SK-N-SH (cell line): Measurements from ENCODE around the gene CNBD2.

Source experiments
- EZH2phosphoT487 ChIP-seq: fragments of 200-600 bp; sonication (generic); IDR thresholded peaks from 2 replicates; pipeline ENCODE4 v1.6.1; 2017; ENCODE audit warnings: low read depth, mixed run types, mild to moderate bottlenecking, antibody characterized with exemption, moderate library complexity, borderline replicate concordance
- FOXM1 ChIP-seq: IDR thresholded peaks from 2 replicates; pipeline ENCODE4 v1.4.0; 2012; ENCODE audit warnings: low read depth, mild to moderate bottlenecking
- JUND ChIP-seq: IDR thresholded peaks from 2 replicates; pipeline ENCODE4 v1.4.0; 2012
- MXI1 ChIP-seq: IDR thresholded peaks from 2 replicates; pipeline ENCODE4 v1.6.1; 2012; ENCODE audit warnings: mild to moderate bottlenecking, low read depth, low read length, improper control_type of control experiment
- POLR2AphosphoS5 ChIP-seq: IDR thresholded peaks from 2 replicates; pipeline ENCODE4 v1.6.1; 2012; ENCODE audit warnings: low read depth, low read length
- RCOR1 ChIP-seq: fragments of 150-350 bp; IDR thresholded peaks from 2 replicates; pipeline ENCODE4 v1.6.1; 2017; ENCODE audit warnings: antibody characterized with exemption, low read length
- SMC3 ChIP-seq: IDR thresholded peaks from 2 replicates; pipeline ENCODE4 v1.6.1; 2012; ENCODE audit warnings: low read depth, low read length, improper control_type of control experiment
- TF ChIP-seq, protein P1 (sequence below): fragments of 200-600 bp; sonication (generic); IDR thresholded peaks from 2 replicates; pipeline ENCODE4 v1.6.1; 2017; ENCODE audit warnings: antibody characterized with exemption, mild to moderate bottlenecking, moderate library complexity
- TF ChIP-seq, protein P2 (sequence below): IDR thresholded peaks from 2 replicates; pipeline ENCODE4 v1.6.1; 2012; ENCODE audit warnings: mild to moderate bottlenecking, low read depth, low read length, moderate library complexity

DNA sequence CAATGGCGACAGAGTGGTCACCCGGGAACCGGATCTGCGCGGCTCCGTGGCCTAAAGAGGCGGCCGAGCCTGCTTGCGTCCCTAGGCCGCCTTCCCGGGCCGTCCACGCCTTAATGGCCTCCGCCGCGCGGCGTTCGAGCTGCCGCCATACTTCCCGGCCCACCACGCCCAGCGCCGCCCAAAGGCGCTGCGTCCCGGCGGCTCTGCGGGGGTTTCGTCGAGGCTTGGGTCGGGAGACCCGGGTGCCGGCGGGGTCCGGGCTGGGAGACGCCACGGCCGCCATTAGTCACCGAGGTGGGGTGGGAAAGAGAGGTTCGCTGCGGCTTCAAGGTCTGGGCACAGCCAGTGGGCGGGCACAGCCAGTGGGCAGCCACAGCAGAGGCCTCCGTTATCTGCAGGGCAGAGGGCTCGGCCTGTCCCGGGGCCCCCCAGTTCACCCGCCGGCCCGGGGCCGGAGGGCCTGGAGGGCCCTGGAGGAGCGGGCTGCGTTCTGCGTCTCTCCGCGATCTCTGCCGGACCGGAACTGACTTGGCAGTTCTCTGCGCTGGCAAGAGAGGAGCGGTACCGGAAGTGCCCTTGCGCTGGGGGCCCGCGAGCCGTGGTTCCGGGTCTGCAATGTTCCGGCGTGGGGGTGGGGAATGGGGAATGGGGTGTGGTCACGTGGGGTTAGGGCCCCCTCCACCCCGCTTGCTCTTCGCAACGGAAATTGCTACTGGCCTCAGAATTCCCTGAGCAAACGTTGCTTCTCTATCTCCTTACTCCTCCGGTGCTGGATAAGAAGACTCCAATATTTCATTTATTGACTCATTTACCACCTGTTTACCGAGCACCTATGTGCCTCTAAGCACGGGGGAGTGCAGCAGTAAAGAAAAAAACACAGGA, 82.3 kb downstream of the CNBD2 start:
- peak; percentile 99 for TF ChIP-seq POLR2AphosphoS5
- TF ChIP-seq, protein P1, sequence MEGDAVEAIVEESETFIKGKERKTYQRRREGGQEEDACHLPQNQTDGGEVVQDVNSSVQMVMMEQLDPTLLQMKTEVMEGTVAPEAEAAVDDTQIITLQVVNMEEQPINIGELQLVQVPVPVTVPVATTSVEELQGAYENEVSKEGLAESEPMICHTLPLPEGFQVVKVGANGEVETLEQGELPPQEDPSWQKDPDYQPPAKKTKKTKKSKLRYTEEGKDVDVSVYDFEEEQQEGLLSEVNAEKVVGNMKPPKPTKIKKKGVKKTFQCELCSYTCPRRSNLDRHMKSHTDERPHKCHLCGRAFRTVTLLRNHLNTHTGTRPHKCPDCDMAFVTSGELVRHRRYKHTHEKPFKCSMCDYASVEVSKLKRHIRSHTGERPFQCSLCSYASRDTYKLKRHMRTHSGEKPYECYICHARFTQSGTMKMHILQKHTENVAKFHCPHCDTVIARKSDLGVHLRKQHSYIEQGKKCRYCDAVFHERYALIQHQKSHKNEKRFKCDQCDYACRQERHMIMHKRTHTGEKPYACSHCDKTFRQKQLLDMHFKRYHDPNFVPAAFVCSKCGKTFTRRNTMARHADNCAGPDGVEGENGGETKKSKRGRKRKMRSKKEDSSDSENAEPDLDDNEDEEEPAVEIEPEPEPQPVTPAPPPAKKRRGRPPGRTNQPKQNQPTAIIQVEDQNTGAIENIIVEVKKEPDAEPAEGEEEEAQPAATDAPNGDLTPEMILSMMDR, result no peak
- TF ChIP-seq MXI1, result peak; percentile 28; the same call in 1 of the 2 replicates
- peak; percentile 60; the same call in 1 of the 2 replicates for TF ChIP-seq RCOR1
- TF ChIP-seq EZH2phosphoT487, result no peak
- TF ChIP-seq SMC3, result no peak
- no peak; the same call in 1 of the 2 replicates for TF ChIP-seq JUND
- TF ChIP-seq, protein P2, sequence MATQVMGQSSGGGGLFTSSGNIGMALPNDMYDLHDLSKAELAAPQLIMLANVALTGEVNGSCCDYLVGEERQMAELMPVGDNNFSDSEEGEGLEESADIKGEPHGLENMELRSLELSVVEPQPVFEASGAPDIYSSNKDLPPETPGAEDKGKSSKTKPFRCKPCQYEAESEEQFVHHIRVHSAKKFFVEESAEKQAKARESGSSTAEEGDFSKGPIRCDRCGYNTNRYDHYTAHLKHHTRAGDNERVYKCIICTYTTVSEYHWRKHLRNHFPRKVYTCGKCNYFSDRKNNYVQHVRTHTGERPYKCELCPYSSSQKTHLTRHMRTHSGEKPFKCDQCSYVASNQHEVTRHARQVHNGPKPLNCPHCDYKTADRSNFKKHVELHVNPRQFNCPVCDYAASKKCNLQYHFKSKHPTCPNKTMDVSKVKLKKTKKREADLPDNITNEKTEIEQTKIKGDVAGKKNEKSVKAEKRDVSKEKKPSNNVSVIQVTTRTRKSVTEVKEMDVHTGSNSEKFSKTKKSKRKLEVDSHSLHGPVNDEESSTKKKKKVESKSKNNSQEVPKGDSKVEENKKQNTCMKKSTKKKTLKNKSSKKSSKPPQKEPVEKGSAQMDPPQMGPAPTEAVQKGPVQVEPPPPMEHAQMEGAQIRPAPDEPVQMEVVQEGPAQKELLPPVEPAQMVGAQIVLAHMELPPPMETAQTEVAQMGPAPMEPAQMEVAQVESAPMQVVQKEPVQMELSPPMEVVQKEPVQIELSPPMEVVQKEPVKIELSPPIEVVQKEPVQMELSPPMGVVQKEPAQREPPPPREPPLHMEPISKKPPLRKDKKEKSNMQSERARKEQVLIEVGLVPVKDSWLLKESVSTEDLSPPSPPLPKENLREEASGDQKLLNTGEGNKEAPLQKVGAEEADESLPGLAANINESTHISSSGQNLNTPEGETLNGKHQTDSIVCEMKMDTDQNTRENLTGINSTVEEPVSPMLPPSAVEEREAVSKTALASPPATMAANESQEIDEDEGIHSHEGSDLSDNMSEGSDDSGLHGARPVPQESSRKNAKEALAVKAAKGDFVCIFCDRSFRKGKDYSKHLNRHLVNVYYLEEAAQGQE, result peak; percentile 66; the same call in 1 of the 2 replicates
- no peak for TF ChIP-seq FOXM1
